Mucosa of rectum (tissue), 2 donors: ENCODE measurements around the gene PDE3A.
"Not testable (repeated sequence)": the region's sequence is repeated elsewhere in the genome, so short reads cannot be mapped to it uniquely, and the experiment has no call there.

Source experiments
- H3K27ac ChIP-seq, 2 donors: one replicate each; pipeline ENCODE4 v1.7.0; 2013; ENCODE audit warnings: inconsistent platforms in 2 of 2, low read depth in 2 of 2, low read length in 2 of 2
- H3K27me3 ChIP-seq, 2 donors: one replicate each; pipeline ENCODE4 v1.7.0; 2013; ENCODE audit warnings: low read length in 2 of 2; ENCODE audit not compliant: control insufficient read depth in 2 of 2, insufficient read depth in 2 of 2
- H3K36me3 ChIP-seq, 2 donors: one replicate each; pipeline ENCODE4 v1.7.0; 2013; ENCODE audit warnings: low read length in 2 of 2; ENCODE audit not compliant: control insufficient read depth in 2 of 2, insufficient read depth in 2 of 2
- H3K4me1 ChIP-seq, 2 donors: one replicate each; pipeline ENCODE4 v1.7.0; 2013; ENCODE audit warnings: low read length in 2 of 2, mild to moderate bottlenecking in 1 of 2; ENCODE audit not compliant: control insufficient read depth in 2 of 2, insufficient read depth in 2 of 2
- H3K4me3 ChIP-seq, 2 donors: one replicate each; pipeline ENCODE4 v1.7.0; 2013; ENCODE audit warnings: low read length in 2 of 2
- H3K9ac ChIP-seq, 2 donors: one replicate each; pipeline ENCODE4 v1.7.0; 2013; ENCODE audit warnings: low read length in 2 of 2, low read depth in 1 of 2, mild to moderate bottlenecking in 1 of 2
- H3K9me3 ChIP-seq, 2 donors: one replicate each; pipeline ENCODE4 v1.7.0; 2013; ENCODE audit warnings: low read length in 2 of 2; ENCODE audit not compliant: control insufficient read depth in 2 of 2
- donor health status: healthy.
- donor health status: Normal muscosa, but diverticular disease.

Gene PDE3A

DNA sequence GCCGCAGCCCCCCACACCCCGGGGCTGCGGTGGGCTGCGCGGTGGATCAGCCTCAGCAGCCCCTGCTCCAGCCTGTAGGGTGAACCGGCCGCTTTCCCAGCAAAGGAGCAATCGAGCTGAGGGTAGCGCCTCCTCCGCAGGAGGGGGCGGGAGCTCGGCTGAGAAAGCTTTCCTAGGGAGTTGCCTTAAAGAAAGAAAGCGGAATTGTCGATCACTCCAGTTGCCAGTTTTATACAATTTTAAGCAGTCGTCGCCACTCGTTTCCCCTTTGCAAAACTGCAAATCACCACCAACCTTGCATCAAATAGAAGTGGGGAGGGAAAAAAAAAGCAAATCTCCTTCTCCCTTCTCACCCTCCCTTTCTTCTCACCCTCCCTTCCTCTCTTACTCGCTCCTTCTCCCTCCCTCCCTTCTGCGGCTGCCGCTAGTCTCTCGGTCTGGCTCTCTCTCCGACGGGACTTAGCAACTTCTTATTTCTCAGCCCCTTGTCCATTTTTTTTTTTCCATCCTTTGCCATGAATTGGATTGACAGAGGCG is at the start of gene PDE3A:
PDE3A (plus strand) TSS at position 424 of the 537 bp plus-strand sequence. CDS start 748 bp downstream, outside the sequence.
- H3K4me1 ChIP-seq, result peaks cover 0 to 4% of the 10 kb centered on the region in 2 donors
- H3K9ac ChIP-seq, result peak within 1 kb of the TSS; percentile 72 to 88
- H3K27ac ChIP-seq, result peak within 1 kb of the TSS; percentile 86 to 87

DNA sequence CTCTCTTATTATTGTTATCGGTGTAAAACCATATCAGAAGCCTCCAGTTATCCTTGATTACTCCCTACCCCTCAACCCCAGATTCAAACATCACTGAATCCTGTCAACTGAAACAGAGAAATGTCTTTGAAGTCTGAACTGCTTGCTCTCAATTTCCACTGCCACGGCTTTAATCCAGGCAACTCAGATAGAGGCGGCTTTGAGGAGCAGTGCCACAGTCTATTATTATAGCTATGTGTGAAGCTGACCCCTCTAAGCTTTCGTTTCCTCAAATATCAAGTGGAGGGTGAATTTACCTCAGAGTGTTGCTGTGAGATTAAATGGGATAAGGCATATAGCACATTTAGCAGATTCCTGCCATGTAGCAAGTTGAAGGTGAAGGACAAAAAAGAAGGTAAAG is 49.0 kb upstream of the PDE3A start:
- H3K4me3 ChIP-seq, result no peak overlapping the region
- H3K27ac ChIP-seq, result no peak overlapping the region
- H3K9me3 ChIP-seq, result no peaks in the 10 kb centered on the region
- H3K9ac ChIP-seq, result no peak overlapping the region
- H3K27me3 ChIP-seq, result no peaks in the 10 kb centered on the region
- no peaks in the 10 kb centered on the region for H3K4me1 ChIP-seq
- no peaks in the 10 kb centered on the region for H3K36me3 ChIP-seq

More for the DNA sequence above, at the start of gene PDE3A:
- Histone ChIP-seq H3K9me3 (no peaks in the 10 kb centered on the region), H3K4me3 (peak within 1 kb of the TSS; percentile 91 to 95), H3K27me3 (no peaks in the 10 kb centered on the region), H3K36me3 (no peaks in the 10 kb centered on the region)

DNA sequence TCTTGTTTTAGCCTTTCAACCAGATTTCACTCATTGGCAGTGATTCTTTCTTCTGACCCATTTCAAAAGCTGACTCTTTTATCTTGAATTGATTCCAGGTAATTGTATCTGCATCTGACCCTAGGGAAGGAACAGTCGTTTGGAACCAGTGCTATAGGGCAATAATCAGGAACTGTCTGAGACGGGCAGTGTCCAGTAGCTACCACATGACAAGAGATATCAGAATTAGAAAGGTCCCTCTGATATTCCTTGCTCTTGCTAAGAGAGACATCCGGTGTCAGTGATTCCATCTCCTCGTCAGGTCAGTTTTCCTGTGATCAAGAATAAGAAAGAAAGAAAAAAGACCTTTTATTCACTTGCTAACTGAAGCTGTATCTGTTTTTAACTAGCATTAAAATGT is 47.8 kb upstream of the PDE3A start:
- Histone ChIP-seq H3K27me3 (no peaks in the 10 kb centered on the region), H3K36me3 (no peaks in the 10 kb centered on the region), H3K27ac (no peak overlapping the region), H3K4me1 (no peaks in the 10 kb centered on the region), H3K9ac (no peak overlapping the region), H3K9me3 (no peaks in the 10 kb centered on the region), H3K4me3 (no peak overlapping the region)

DNA sequence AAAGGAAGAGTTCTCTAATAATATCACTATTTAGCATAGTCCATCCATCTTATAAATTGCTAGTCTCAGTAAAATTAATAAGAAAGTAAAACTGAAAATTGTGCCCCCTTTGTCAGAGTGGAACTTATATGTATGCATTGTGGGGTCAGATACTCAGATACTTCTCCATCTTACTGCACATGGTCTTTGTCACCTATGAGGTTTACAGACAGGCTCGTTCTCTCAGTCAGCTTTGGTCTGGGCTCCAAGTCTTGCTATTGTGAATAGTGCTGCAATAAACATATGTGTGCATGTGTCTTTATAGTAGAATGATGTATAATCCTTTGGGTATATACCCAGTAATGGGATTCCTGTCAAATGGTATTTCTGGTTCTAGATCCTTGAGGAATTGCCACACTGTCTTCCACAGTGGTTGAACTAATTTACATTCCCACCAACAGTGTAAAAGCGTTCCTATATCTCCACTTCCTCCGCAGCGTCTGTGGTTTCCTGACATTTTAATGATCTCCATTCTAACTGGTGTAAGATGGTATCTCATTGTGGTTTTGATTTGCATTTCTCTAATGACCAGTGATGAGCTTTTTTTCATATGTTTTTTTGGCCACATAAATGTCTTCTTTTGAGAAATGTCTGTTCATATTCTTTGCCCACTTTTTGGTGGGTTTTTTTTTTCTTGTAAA is 37.4 kb upstream of the PDE3A start:
- H3K4me3 ChIP-seq, H3K9me3 ChIP-seq, H3K4me1 ChIP-seq, H3K9ac ChIP-seq, H3K27ac ChIP-seq, H3K36me3 ChIP-seq, H3K27me3 ChIP-seq: not testable (repeated sequence)

DNA sequence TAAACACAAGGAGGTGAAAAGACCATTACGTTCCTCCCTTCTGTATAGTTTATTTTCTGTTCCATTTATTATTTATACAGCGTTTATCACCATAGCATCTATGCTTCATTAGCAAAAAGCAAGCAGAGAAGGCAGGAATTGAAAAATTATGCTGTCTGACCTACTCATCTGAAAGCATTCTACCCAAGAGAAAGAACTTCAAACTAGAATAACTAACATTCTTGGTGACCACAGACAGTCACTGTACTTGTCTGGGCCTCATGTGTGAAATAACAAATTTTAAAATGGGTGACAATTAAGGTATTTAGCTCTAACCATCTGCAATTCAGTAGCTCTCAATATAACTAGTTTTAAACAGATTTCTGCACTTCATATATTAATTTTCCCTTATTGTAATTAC is 29.3 kb upstream of the PDE3A start:
- H3K4me1 ChIP-seq, result no peaks in the 10 kb centered on the region
- H3K36me3 ChIP-seq, result no peaks in the 10 kb centered on the region
- no peak overlapping the region for H3K4me3 ChIP-seq
- H3K27me3 ChIP-seq, result no peaks in the 10 kb centered on the region
- no peak overlapping the region for H3K27ac ChIP-seq
- H3K9ac ChIP-seq, result no peak overlapping the region
- H3K9me3 ChIP-seq, result peaks cover 0 to 3% of the 10 kb centered on the region in 2 donors

DNA sequence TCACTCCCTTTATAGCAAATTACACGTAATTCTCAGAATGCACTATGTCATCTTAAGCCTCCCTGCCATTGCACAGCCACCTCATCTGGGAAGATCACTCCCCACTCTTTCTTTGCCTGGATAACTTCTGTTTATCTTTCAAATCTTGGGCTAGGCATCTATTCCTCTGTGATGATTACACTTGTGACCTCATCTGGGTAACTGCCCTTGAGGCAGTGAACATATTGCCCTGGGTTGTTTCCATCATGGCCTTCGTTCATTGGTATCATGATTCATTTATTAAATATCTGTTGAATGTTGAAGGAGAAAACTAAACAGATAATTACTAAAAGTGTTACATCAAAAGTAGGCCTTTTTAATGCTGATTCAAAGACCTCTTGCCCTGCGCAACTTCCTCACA is 26.2 kb upstream of the PDE3A start:
- Histone ChIP-seq H3K9me3 (no peaks in the 10 kb centered on the region), H3K4me3 (no peak overlapping the region), H3K9ac (no peak overlapping the region), H3K27ac (no peak overlapping the region), H3K27me3 (no peaks in the 10 kb centered on the region), H3K36me3 (no peaks in the 10 kb centered on the region), H3K4me1 (no peaks in the 10 kb centered on the region)

DNA sequence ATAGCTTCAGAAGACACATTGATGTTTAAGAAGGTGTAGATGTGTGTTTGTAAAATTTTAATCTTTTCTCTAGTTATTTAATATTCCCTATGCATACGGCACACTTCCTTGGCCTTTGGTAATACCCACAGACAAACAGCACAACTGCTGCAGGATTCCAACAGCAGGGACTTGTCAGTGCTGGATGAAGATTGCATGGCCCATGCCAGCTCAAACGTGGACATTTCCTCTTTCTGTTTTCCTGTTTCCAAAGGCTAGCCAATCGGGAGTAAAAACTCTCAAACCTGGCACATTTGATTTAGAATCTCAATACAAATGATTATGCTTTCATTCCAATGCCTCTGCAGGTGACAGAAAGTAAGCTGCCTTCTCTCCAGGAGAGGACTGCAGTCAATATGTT is 22.5 kb upstream of the PDE3A start:
- Histone ChIP-seq H3K9me3 (no peaks in the 10 kb centered on the region), H3K4me1 (no peaks in the 10 kb centered on the region), H3K9ac (no peak overlapping the region), H3K27me3 (no peaks in the 10 kb centered on the region), H3K27ac (no peak overlapping the region), H3K4me3 (no peak overlapping the region), H3K36me3 (no peaks in the 10 kb centered on the region)

DNA sequence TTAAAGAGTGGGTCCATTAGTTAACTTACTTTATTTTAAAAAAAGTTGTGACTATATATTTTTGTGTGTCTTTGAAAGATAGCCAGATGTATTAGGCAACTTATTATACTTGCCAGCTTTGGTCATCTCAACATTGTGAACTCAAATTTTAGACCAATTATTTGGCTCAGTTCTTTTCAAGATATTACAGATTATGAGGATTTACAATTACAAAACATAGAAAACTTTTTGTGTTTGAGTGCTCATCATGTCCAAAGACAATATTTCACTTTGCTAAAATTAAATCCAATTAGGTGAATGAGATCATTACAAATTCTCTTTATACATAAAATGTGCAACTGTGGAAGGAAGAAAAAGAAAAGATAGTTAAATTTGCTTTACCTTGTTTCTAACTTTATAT is 18.3 kb upstream of the PDE3A start:
- H3K36me3 ChIP-seq, result no peaks in the 10 kb centered on the region
- no peaks in the 10 kb centered on the region for H3K9me3 ChIP-seq
- H3K4me1 ChIP-seq, result no peaks in the 10 kb centered on the region
- H3K4me3 ChIP-seq, result no peak overlapping the region
- H3K27ac ChIP-seq, result no peak overlapping the region
- no peaks in the 10 kb centered on the region for H3K27me3 ChIP-seq
- H3K9ac ChIP-seq, result no peak overlapping the region

DNA sequence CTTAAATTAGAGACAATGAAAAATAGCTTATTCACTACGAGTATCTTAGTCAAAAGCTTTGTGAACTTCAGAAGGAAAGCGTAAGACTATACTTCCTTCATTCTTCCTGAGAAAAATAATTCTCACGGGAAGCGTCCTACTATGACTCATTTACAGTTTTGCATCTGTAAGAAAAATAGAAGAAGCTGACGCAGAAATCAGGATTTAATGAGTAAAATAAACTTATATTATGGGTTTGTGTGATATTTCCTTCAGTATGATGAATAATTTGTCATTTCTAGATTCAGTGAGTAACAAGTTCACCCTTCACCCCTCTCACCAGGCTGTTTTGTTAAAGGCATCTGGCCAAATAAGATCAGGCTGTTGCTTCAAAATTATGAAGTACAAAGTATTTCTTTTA is 17.8 kb upstream of the PDE3A start:
- H3K4me1 ChIP-seq, result no peaks in the 10 kb centered on the region
- H3K36me3 ChIP-seq, result no peaks in the 10 kb centered on the region
- no peak overlapping the region for H3K9ac ChIP-seq
- H3K27ac ChIP-seq, result no peak overlapping the region
- no peaks in the 10 kb centered on the region for H3K27me3 ChIP-seq
- no peaks in the 10 kb centered on the region for H3K9me3 ChIP-seq
- no peak overlapping the region for H3K4me3 ChIP-seq

DNA sequence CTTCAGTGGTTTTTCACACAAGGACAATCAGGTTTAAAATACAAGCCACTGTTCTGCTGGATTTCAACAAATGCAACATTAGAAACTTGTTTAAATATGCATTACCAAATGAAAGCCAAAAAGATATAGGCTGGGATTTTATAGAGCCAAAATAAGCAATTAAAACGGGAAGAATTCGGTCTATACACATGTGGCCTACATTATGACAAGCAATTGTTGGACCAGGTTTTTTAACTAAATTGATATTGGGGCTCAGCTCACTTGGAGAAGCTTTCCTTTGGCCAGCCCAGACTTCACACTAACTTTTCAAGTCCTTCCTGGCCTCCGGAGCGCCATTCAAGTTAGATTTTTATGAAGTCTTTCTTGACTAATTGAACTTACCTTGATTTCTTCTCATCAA is 16.9 kb upstream of the PDE3A start:
- Histone ChIP-seq H3K9ac (no peak overlapping the region), H3K27me3 (no peaks in the 10 kb centered on the region), H3K36me3 (no peaks in the 10 kb centered on the region), H3K4me3 (no peak overlapping the region), H3K27ac (no peak overlapping the region), H3K9me3 (no peaks in the 10 kb centered on the region), H3K4me1 (no peaks in the 10 kb centered on the region)
